Stimulated activated CD4-positive, alpha-beta T cell treated with anti-CD3 and anti-CD28 coated beads, Interleukin-4, amount 100 ng/mL, for 48 hours (primary cell): ENCODE results near the gene RHBDD1.
A peak's percentile ranks its signal among the peaks of the same experiment; 100 is the strongest.

ENCODE experiments used
- DNase-seq, 2 donors: peaks; one replicate each; pipeline ENCODE4 v3.0.0-alpha.2; 2020; ENCODE audit warnings: low read depth in 2 of 2

The RHBDD1 gene

DNA sequence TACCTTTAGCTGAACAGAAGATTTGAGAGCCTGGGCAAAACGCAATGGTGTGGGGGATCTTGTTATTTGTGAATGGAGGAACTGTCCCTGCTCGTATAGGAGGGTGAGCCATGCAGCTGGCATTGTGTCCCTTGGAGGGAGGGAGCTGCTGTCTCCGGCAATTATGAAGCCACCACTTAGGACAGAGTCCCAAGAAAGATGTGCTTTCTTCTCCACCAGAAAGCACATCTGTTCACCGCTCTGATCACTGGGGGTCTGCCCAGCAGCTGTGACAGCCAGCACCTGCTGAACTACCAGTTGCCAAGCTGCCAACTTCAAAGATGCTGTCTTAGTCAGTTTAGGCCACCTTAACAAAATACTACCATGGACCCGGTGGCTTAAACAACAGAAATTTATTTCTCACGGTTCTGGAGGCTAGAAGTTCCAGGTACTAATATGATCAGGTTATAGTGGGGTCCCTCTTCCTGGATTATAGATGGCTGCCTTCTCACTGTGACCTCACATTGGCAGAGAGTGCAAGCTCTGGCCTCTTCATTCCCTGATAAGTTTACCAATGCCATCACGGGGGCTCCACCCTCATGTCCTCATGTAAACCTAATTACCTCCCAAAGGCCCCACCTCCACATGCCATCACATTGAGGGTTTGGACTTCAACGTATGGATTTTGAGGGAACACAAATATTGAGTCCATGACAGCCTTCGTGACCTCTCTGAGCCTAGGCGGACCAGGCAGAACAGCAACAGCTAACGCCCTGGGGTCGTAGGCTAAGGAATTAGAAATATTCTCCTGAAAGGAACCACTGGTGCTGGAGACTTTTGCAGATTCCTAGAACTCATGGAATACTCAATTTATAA, 148.3 kb downstream of the RHBDD1 start:
- DNase-seq = no peak

DNA sequence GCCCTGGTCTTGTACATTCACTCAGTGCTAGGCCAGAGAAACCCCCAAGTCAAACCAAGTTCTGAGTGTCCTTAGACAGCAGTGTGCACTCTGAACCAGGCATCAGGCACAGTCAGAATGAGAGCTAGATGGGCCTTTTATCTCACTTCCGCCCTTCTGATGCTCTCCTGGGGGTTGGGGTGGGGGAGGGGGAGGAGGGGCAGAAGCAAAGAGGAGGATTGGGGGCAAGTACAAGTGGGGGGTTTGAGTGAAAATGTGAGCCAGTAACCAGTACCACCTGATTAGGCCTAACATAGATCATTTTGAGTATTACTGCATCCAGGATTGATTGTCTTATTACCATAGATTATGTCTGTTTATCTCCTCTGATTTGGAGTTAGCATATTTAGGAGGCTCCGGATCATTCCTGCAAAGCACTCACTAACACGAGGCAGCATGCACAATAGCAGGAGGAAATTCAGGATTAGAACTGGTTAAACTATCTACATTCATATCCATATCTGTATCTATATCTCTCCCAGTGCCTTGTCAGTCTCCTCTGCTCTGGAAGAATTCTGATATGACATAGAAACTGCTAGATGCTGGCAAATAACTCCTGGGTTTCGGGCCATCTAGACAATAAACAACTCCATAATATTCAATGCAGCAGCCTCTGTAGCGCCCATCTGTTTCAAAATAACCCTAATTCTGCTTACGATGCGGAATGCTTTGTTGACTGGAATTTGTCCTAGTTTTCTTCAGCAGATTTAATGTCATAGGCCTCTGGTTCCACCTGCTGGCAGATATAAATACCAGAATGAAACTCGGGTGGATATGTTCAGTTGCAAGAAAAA, 149.1 kb downstream of the RHBDD1 start:
- DNase-seq = no peak

DNA sequence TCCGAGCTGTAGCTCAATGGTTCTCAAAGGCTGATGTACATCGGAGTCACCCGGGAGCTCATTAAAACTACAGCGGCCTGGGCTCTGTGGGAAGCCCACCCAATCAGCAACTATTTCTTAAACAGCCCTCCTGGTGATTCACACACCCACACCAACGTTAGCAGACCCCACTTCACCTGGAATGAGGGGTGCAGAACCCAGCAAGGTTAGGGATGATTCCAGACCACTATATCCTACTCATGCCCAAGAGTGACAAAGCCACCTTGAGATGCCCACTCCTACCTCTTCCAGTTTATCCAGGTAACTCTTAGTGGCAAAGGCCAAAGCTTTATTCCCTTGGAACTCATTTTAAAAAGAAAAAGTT, 149.7 kb downstream of the RHBDD1 start:
- DNase-seq = no peak

DNA sequence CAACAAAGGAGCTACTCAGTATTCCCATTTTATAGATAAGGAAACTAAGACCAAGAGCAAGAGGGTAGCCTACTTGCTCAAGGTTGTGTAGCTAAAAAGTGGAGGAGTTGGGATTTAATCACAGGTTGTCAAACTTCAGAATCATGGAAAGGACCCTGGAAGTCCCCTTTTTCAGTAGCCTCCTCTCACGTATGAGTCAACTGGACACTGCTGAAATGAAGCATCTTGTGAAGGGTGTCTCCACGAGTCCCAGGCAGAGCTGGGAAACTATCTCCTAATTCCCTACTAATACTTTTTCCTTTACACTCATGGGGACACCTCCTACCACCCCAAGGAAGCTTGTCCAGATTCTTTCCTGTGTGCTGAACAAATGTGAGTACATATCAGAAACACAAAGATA, 155.8 kb downstream of the RHBDD1 start:
- DNase-seq = no peak

DNA sequence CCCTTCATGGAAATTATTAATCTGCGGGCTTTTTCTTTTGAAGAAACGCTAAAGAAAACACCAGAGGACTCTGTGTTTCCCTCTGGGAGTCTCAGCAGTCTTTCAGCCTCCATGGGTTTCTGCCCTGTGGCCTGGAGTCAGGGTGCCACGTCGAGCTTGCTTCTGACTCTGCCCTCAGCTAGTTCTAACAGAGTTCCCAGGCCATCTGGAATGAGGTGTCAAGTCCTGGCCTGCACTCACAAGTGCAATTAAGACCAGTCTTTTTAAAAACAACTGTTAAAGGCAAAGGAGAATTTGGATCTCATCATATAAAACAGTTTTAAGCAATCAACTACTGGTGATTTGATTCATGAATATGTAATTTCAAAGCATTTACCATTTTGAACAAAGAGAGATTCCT, 157.3 kb downstream of the RHBDD1 start:
- no peak for DNase-seq

DNA sequence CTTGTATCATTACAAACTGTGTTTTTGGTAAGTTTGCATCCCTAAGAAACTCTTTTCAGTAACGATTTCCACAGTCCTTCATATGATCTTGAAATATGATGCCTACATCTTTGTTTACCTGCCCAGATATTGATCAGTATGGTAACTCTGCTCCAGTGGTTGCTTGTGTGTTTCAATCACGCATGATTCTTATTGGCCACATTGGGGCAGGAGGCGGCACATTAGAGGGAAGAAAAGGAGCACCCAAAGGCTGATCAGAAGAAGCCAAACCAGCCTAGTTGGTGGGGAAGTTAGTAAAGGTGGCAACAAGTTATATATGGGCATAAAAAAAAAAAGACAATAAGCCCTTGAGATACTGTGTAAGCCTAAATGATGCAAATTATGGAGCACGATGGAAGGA, 158.9 kb downstream of the RHBDD1 start:
- DNase-seq = no peak

DNA sequence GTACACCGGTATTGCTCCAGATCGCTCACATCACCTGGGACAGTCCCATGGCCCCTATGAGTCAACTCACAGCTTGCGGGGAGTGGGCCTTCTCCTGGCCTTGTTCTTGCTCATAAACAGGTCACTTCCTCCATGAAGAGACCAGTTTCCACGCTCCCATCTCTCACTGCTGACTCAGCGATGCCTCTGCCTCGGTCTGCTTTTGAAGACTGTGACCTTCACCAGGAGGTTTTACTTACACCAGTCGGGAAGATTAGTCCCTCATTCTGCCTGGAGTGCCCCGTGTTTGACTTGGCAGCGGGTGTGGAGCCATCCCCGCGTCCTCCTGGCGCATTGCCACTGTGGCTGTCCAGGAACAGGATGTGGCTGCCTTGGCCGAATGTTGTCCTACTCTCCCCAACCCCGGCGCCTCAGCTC, 159.8 kb downstream of the RHBDD1 start:
- DNase-seq = peak; percentile 47 to 50

DNA sequence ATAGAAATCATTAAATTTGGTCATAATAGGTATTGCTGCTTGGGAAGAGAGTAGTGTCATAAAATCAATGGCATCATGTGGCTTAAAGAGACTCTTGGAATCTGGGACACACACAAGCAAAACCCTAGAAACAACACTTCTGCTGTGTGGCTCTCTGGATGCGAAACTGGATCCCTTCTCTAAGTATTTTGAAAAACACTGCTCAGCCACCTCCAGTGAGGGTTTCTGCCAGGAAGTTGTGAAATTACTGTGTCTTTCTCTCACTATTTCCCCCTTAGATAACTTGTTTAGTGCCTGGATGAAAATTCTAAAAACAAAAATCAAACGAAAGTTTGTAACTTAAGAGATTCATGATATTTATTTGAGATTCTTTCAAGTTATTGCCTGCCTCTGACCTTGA, 163.8 kb downstream of the RHBDD1 start:
- DNase-seq = no peak

DNA sequence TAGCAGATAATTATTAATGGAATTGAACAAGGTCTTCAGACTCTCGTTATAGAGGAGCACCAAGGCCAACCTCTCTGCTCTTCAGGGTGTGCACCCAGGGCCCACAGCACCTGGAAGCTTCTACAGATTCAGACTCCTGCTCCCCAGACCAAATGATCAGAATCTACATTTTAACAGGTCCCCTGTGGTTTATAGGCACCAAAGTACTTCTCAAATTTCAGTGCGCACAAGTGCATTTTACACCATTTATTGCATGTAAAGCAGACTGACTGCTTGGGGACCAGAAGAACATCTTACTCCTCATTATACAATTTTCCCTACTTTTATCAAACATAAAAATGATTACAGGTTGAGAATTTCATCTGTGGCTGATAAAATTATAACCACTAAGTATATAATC, 164.3 kb downstream of the RHBDD1 start:
- no peak for DNase-seq

DNA sequence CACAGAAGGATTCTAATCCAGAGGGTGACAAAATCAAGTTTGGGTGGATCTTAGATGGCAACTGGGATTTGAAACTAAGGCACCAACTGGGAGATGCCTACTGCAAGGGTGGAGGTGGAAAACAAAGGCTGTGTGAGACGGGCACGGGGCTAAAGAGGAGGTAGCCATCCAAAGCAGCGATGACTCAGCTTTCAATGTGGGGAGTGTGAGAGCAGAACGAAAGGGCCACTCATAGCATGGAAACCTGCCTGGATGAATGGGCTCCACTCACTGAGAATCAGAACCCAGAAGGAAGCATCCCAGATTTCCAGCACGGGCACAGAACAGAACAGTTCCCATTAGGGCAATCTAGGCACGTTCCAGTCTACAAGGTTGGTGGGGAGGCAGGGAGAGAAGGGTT, 168.6 kb downstream of the RHBDD1 start:
- no peak for DNase-seq

DNA sequence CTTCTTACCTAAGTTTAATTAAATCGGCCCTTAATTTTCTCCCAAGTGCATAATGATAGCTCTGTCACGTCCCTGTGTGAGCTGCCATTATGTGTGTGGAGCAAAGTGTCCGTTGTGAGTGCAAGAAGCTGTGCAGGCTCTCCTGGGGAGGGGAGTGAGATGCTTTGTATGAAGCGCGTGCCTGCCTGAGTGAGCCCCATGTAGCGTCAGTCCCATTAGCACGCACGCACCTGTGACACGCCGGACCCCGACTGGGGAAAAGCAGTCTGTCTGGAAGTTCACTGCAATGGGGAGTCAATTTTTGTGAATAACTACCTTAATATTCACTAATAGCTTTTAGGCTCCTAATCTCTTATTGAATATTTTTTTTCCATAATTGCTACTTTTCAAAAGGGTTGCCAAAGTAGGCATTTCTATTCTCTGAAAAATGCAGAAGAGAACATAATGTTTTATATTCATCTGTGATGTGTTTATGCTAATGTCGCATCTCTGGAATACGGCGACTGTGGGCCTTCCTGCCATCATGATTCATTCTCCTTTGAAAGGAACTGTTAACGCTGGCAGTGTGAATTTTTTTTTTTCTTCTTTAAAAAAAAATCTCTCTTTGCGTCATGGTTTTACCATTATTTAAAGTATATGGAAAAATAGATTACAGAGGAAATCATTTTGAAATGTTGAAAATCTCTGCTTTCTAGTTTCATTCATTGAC, 170.5 kb downstream of the RHBDD1 start:
- no peak for DNase-seq

DNA sequence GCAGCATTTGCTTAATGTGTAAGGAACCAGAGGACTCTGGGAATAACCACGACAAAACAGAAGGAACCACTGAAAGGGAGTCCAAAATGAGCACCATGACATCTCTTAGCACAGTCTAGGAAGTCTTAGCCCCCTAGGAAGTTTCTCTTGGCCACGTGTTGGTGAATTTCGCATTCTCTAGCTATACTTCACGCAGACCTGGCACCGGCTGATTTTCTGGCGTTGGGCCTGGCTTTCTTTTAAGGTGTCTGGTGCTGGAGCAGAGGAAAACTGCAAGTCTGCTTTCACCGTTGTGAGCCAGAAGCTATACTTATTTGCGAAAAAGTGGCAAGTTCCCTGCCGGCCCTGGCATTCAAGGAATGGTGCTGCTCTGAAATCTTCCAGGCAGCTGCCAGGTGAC, 171.3 kb downstream of the RHBDD1 start:
- no peak for DNase-seq

DNA sequence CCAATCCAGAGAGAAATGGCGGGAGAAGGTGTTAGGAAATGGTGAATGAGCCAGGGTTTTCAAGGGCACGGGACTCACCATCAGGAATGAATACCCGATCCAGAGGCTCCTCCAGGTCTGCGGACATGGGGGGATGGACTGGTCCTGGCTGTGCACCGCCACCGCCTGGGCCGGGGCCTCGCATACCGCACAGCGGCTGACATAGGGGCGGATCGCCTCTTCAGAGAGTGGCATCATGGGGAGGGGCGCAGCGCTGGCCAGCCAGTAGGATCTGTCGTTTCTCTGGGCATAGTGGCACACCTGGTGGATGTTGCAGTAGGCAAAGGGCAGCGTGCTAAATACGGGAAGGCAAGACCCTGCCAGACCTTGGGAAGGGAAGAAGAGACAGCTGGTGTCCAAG, 172.1 kb downstream of the RHBDD1 start:
- DNase-seq = no peak

DNA sequence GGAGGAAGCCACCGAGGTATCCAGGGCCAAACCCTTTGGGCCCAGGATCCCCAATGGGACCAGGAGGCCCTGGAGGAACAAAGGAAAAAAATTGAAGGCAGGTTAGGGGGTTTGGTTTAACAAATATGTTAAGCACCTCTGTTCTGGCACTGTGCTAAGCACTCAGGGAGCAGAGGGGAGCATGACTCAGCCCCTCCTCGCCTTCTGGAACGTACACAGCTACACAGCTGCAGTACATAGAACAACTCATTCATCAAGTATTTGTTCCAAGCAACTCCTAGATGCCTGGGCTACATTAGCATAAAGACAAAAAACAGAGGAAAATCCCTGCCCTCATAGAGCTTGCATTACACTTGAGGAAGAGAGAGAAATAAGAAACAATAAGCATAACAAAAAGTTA, 174.6 kb downstream of the RHBDD1 start:
- no peak for DNase-seq

DNA sequence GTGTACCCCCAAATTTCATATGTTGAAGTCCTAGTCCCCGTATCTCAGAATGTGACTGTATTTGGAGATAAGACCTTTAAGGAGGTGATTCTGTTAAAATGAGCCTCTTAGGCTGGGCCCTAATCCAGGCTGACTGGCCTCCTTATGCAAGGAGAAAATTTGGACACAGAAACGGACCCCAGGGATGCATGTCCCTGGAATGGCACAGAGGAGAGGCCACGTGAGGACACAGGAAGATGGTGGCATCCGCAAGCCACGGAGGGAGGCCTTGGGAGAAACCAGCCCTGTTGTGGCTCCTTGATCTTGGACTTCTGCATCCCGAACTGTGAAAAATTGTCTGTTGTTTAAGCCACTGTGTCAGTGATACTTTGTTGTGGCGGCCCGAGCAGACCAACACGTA, 177.5 kb downstream of the RHBDD1 start:
- no peak for DNase-seq

DNA sequence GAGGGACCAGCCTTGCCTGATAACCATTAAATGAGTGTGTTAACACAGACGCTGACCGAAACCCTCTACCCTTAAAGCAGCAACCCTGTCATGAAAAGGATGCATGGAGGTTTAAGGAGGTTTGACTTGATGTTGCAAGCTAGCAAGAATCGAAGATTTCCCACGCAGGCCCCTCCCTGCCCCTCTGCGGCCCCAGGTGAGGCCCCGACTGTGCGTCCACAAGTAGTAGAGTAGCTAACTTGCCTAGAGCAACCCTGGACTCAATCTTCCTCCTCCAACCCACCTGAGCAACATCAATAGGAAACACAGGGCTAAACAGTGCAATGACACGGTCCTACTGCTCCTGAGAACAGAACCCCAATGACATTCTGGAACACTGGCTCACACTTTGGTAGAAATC, 178.0 kb downstream of the RHBDD1 start:
- DNase-seq = no peak

DNA sequence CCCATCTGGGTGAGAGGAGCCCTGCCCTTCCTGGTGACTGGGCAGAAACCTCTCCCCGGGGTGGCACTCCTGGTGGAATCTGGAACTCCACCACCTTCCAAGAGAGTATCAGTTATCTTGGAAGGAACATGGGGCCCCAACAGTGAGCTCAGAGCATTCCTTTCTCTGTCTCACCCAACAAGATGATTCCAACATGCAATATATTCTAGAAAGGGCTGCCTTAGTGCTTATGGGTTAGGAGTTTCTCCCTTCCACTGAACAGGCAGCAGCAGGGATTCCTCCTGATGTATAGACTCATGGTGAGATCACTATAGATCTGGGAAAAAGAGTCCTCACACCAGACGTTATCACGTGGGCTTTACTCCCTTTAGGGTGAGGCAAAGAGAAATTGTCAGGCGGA, 181.0 kb downstream of the RHBDD1 start:
- no peak for DNase-seq

DNA sequence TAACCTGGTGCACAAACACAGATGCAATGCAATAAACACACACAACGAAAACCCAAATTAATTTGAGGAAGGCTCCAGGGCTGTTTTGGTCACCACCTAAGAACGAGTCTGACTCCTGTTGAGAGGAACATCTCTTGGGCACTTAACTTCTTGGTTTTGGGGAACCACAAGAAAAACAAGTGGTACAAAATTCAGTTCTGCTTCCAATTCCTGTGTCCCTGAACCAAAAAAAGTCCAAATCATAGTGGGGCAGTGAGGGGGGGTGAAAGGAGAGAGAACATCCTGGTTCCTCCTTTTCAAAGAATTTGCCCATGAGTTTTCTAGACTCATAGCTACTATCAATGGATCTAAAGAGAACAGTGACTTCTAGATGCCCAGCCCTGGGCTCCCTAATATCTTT, 184.6 kb downstream of the RHBDD1 start:
- DNase-seq = no peak

DNA sequence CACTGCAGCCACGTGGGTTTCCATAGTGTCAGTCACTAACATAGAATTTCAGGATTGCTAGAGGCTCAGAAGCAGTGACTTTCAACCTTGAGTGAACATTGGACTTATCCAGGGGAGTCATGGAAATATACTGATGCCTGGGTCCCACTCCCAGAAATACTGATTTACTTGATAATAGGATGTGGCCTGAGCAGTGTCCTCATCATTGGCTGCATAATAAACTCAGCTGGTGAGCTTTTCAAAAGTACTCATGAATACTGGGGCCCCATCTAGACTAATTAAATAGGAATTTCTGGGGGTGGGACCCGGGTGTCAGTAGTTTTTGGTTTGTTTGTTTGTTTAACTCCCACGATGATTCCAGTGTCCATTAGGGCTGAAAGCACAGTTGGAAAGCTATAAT, 186.8 kb downstream of the RHBDD1 start:
- DNase-seq = no peak

DNA sequence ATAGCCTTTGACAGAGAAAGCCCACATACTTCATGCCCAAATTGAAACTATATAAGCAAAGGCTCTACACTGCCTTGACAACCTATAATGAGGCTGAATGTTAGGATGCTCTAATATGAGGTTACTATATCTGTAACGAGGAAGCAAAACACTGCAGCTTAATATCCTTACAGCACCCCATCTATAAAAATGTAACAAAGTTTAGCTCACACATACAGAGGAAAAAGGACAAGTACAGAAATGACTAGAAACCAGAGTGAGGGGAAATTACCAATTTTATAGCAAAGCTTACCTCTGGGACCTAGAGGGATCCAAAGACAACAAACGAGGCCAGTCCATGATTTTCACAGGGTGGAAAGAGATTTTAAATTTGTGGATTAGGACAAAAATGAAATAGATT, 189.7 kb downstream of the RHBDD1 start:
- DNase-seq = no peak

DNA sequence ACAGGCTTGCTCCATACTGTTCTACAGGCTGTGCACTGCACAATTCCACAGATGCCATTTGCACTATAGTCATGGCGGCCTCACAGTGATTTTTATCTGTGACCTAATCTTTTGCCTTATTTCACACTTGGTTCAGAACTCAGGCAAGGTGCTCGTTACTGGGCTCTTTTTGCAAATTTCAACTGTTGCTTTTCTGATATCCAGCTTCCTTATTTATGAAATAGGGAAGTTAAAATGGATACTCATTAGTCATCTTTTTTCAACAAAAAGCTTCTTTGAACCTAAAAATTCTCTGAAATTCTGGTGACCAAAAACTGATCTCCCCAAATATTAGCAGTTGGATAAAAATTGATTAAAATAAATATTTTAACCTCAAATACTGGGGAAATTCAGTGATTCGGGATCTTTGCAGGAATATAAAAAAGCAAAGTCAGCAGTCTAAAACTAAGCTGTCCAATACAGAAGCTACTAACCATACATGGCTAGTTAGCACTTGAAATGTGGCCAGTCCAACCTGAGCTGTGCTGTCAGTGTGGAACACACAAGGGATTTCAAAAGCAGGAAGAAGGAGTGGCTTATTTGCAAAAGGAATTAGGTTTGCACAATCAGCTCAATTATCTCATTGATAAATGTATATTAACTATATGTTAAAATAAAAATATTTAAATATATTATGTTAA, 193.7 kb downstream of the RHBDD1 start:
- DNase-seq = no peak

DNA sequence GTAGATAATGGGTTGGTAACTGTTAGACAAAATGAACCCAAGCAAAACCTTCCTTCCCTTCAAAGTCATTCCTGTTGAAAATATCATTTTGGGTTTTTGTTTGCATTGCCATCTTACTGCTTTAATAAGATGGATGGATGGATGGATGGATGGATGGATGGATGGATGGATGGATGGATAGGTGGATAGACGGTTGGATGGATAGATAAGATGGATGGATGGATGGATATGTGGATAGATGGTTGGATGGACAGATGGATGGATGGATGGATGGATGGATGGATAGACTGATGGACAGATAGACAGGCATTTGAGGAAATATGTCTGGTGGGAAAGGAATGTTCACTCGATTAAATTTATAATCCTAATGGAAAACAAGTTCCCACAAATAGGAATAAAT, 194.9 kb downstream of the RHBDD1 start:
- no peak for DNase-seq
